Coronary artery (tissue), 2 donors: ENCODE measurements around the gene IFNAR1.
A peak's percentile ranks its signal among the peaks of the same experiment; 100 is the strongest.

Source experiments
- DNase-seq: peaks from one replicate; pipeline ENCODE4 v3.0.0-alpha.2; 2017; ENCODE audit warnings: low spot score
- H3K27ac ChIP-seq, 2 donors: fragments of 200-600 bp; sonication (generic); one replicate each; pipeline ENCODE4 v1.5.1; 2016 to 2019
- H3K4me3 ChIP-seq: fragments of 200-600 bp; sonication (generic); 2 replicates; pipeline ENCODE4 v1.5.1; 2016; ENCODE audit warnings: mild to moderate bottlenecking, moderate library complexity
- CTCF ChIP-seq: fragments of 200-600 bp; sonication (generic); IDR thresholded peaks from one replicate; pipeline ENCODE4 v1.5.1; 2019; ENCODE audit warnings: antibody characterized with exemption

The IFNAR1 gene

GRCh38 chr21:33392284-33392985 lies 67.7 kb downstream of the IFNAR1 start:
- DNase-seq, result no peak
- H3K4me3 ChIP-seq, result no peak overlapping the region
- TF ChIP-seq CTCF, result no peak
- peak overlapping the region in 1 of 2 donors; percentile 1 for H3K27ac ChIP-seq

- TF ChIP-seq CTCF, result no peak
- Histone ChIP-seq H3K4me3 (no peak overlapping the region), H3K27ac (no peak overlapping the region)
- no peak for DNase-seq
Measured at GRCh38 chr21:33393348-33393747, 68.6 kb downstream of the IFNAR1 start.

- DNase-seq, result no peak
- H3K27ac ChIP-seq, result no peak overlapping the region
- H3K4me3 ChIP-seq, result no peak overlapping the region
- TF ChIP-seq CTCF, result no peak
Measured at GRCh38 chr21:33394260-33394659, 69.5 kb downstream of the IFNAR1 start.

- no peak for DNase-seq
- TF ChIP-seq CTCF, result no peak
- no peak overlapping the region for H3K4me3 ChIP-seq
- H3K27ac ChIP-seq, result no peak overlapping the region
Measured at GRCh38 chr21:33395891-33396331, 71.1 kb downstream of the IFNAR1 start.

- no peak for DNase-seq
- H3K27ac ChIP-seq, result peak overlapping the region; percentile 61 to 64
- TF ChIP-seq CTCF, result no peak
Measured at GRCh38 chr21:33396436-33396835, 71.7 kb downstream of the IFNAR1 start.

GRCh38 chr21:33396951-33397350 lies 72.2 kb downstream of the IFNAR1 start:
- DNase-seq, result no peak
- H3K27ac ChIP-seq, result peak overlapping the region; percentile 61 to 64
- no peak overlapping the region for H3K4me3 ChIP-seq
- TF ChIP-seq CTCF, result no peak

More at GRCh38 chr21:33396436-33396835, 71.7 kb downstream of the IFNAR1 start:
- H3K4me3 ChIP-seq, result no peak overlapping the region

- H3K4me3 ChIP-seq, result no peak overlapping the region
- DNase-seq, result no peak
- no peak overlapping the region for H3K27ac ChIP-seq
- TF ChIP-seq CTCF, result no peak
Measured at GRCh38 chr21:33397717-33398116, 72.9 kb downstream of the IFNAR1 start.
